ENCODE measurements around the gene NR2E1. TPM values are rescaled to one million over a fixed set of nuclear protein-coding genes. Genes with fewer than 3 reads are reported as not detected.

NR2E1 gene
- total RNA-seq, 1 experiment from 2014 or later, result not detected

- Histone ChIP-seq H3K27me3 (no peaks in the 10 kb centered on the region), H3K4me3 (no peak overlapping the region), H3K36me3 (no peaks in the 10 kb centered on the region), H3K9me3 (no peaks in the 10 kb centered on the region)
- DNase-seq, result no peak
Measured at GRCh38 chr6:108180266-108180665, 14.4 kb downstream of the NR2E1 start.

DNA sequence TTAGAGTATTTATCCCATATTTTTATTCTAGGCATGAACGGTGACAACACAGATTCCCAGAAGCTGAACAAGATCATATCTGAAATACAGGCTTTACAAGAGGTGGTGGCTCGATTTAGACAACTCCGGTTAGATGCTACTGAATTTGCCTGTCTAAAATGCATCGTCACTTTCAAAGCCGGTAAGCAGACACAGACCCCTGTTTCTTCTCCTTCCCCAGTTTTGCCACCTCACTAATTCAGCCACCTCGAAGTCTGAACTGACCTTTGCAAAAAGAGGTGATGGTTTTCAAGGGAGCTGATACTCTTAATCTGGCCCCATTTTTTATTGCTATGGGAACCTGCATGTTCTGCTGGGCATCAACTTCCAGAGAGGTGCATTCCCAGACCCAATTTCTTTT is 15.0 kb downstream of the NR2E1 start:
- H3K4me3 ChIP-seq, result no peak overlapping the region
- H3K27me3 ChIP-seq, result no peaks in the 10 kb centered on the region; the same call in 1 of the 2 replicates
- H3K9me3 ChIP-seq, result no peaks in the 10 kb centered on the region
- H3K36me3 ChIP-seq, result no peaks in the 10 kb centered on the region
- DNase-seq, result no peak

- Histone ChIP-seq H3K4me3 (no peak overlapping the region), H3K36me3 (no peaks in the 10 kb centered on the region), H3K27me3 (no peaks in the 10 kb centered on the region; the same call in 1 of the 2 replicates), H3K9me3 (no peaks in the 10 kb centered on the region)
- DNase-seq, result no peak
Measured at GRCh38 chr6:108186226-108186625, 20.4 kb downstream of the NR2E1 start.

DNA sequence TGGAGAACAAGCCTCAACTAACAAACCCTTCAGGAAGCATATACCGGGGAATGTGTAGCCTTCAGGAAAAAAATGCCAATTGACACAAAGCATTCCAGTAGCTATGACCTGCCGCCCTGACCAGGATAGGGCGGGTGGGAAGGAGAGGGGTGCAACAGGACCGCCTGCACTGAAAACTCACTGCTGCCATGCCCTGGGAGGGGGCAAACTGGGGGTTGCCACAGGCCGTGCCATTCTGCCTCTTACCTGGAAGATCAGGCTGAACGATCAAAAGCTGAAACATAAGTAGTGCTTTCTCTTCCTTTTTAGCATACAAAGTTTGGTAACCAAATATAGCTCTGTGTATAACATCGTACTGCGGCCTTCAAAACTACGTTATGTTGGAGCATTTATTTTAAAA is 21.7 kb downstream of the NR2E1 start:
- no peaks in the 10 kb centered on the region; the same call in 1 of the 2 replicates for H3K27me3 ChIP-seq
- no peak overlapping the region for H3K4me3 ChIP-seq
- no peaks in the 10 kb centered on the region for H3K36me3 ChIP-seq
- H3K9me3 ChIP-seq, result no peaks in the 10 kb centered on the region
- DNase-seq, result no peak

DNA sequence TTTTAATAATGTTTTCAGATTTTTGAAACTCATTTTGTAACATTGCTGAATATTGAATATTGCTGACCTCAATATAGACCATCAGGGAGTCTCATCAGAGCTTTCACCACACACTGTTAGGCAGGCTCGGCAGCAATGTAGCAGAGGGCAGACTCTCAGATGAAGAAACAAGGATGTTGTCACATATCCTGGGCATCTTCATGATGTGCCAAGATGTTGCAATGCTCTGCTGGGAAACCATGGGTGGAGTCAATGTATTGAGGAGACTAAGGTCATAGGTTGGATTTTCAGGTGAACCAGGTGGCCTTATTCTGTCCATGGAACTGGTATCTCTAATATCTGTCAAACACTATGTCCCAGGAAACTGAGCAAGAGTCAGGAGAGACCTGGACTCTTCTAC is 27.3 kb downstream of the NR2E1 start:
- H3K36me3 ChIP-seq, result no peaks in the 10 kb centered on the region
- no peaks in the 10 kb centered on the region for H3K9me3 ChIP-seq
- no peak overlapping the region for H3K4me3 ChIP-seq
- DNase-seq, result no peak
- no peaks in the 10 kb centered on the region for H3K27me3 ChIP-seq

DNA sequence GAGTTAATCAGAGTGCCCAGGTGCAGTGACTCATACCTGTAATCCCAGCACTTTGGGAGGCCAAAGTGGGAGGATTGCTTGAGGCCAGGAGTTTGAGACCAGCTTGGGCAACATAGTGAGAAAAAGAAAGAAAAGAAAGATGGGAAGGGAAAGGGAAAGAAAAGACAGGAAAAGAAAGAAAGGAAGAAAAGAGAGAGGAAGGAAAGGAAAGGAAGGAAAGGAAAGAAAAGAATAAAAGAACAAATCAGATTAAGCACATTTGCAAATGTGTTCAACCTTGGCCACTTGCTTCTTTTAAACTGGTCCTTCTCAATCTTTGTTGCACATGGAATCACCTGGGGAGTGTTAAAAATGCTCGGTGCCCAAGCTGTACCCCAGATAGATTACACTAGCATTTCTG is 28.0 kb downstream of the NR2E1 start:
- H3K36me3 ChIP-seq, result no peaks in the 10 kb centered on the region
- no peaks in the 10 kb centered on the region for H3K9me3 ChIP-seq
- DNase-seq, result no peak
- H3K4me3 ChIP-seq, result no peak overlapping the region
- no peaks in the 10 kb centered on the region for H3K27me3 ChIP-seq

- DNase-seq, result no peak
- no peak overlapping the region for H3K4me3 ChIP-seq
- H3K36me3 ChIP-seq, result no peaks in the 10 kb centered on the region
- no peaks in the 10 kb centered on the region for H3K9me3 ChIP-seq
- no peaks in the 10 kb centered on the region for H3K27me3 ChIP-seq
Measured at GRCh38 chr6:108194503-108194902, 28.7 kb downstream of the NR2E1 start.

DNA sequence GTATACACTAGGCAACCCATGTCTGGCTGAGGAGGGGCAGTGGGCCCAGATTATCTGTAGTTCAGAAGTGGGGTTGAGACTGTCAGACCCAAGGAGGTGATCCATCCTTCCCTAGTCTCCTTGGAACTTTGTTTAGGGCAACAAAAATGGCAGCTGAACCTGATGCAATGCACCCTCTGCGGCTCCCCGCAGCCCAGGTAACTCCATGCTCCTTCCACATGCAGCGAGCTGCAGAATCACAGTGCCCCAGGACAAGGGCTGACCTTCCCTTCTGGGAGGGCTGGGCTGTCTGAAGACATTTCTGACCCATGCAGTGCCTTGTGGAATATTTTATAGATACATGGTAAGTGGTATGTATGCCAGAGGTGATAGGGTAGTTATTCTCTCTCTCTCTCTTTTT is 29.4 kb downstream of the NR2E1 start:
- no peaks in the 10 kb centered on the region for H3K36me3 ChIP-seq
- DNase-seq, result no peak
- H3K4me3 ChIP-seq, result no peak overlapping the region
- no peaks in the 10 kb centered on the region for H3K27me3 ChIP-seq
- no peaks in the 10 kb centered on the region for H3K9me3 ChIP-seq

- H3K4me3 ChIP-seq, result no peak overlapping the region
- no peak for DNase-seq
- no peaks in the 10 kb centered on the region for H3K27me3 ChIP-seq
- H3K9me3 ChIP-seq, result no peaks in the 10 kb centered on the region
- H3K36me3 ChIP-seq, result no peaks in the 10 kb centered on the region; the same call in 1 of the 2 replicates
Measured at GRCh38 chr6:108198761-108199498, 33.1 kb downstream of the NR2E1 start.

DNA sequence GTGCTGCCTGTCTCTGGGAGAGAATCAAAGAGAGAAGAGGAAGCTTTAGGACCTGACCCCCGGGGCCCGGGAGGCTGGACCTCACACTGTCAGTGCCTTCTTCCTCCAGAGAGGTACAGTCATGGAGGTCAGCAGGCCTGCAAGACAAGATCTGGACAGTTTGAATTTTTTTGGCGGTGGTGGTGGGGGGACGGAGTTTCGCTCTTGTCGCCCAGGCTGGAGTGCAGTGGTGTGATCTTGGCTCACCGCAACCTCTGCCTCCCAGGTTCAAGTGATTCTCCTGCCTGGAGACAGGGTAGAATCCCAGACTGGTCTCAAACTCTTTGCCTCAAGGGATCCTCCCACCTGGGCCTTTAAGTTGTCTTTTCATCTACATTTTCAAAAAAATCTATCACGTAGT is 34.4 kb downstream of the NR2E1 start:
- no peaks in the 10 kb centered on the region for H3K9me3 ChIP-seq
- no peak for DNase-seq
- H3K36me3 ChIP-seq, result no peaks in the 10 kb centered on the region; the same call in 1 of the 2 replicates
- H3K4me3 ChIP-seq, result no peak overlapping the region
- H3K27me3 ChIP-seq, result no peaks in the 10 kb centered on the region

DNA sequence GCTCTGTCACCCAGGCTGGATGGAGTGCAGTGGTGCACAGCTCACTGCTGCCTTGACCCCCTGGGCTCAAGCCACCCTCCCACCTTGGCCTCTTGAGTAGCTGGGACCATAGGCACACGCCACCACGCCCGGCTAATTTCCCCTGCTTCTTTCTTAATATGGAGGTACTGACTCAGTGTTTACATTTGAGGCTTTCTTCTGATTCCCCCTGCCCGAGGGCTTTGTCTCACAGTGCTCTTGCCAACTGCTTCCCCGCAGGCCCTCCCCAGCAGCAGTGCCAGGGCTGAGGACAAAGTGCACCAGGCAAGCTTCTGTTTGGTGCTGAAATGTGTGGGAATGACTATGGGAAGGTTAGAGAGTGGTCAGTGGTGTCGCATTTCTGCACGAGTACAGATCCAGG is 34.8 kb downstream of the NR2E1 start:
- Histone ChIP-seq H3K27me3 (no peaks in the 10 kb centered on the region), H3K36me3 (no peaks in the 10 kb centered on the region; the same call in 1 of the 2 replicates), H3K4me3 (no peak overlapping the region), H3K9me3 (no peaks in the 10 kb centered on the region)
- DNase-seq, result peak; percentile 78

DNA sequence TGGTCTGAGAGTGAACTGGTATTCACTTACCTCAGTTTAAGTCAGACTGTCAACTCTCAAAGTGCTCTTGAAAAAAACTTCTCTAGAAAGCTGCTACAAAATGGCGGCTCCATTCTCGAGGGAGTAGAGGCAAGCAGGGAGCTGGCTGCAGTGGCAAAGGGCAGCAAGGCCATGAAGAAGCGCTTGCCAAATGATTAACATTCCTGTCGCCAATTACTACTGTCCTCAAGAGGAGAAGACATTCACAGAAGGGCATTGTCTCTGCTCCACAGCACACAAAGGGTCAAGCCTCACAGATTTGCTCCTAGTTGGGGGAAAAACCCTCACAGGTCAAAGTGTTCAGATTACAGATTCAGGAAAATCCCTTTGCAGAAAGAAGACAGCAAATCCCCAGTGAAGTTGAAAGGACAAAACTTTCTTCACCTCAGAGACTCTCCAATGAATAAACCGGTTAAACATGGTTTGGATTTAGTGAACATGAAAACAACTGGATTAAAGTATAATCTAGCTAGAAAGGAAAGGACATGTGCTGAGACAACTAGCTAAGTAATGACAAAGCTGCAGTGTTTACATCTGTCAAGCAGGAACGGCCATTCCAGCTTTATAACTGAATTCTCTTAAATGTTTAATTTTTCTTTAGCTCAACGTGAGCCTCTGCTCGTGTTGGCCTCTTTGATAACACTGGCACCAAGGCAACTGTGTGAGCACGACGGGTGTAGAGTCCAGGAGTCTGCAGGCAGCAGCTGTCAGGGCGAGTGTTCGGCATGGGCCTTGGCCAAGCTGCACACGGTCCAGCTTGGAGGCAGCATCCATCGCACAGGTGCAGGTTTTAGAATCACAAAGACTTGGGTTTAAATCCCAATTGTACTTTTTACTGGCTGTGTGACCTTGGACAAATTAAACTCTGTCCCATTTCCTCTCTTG is 37.6 kb downstream of the NR2E1 start:
- no peak for DNase-seq
- H3K36me3 ChIP-seq, result no peaks in the 10 kb centered on the region; the same call in 1 of the 2 replicates
- H3K27me3 ChIP-seq, result no peaks in the 10 kb centered on the region
- H3K4me3 ChIP-seq, result no peak overlapping the region
- H3K9me3 ChIP-seq, result no peaks in the 10 kb centered on the region

GRCh38 chr6:108207013-108207412 is 41.2 kb downstream of the NR2E1 start:
- Histone ChIP-seq H3K9me3 (no peaks in the 10 kb centered on the region), H3K36me3 (peaks cover 16% of the 10 kb centered on the region), H3K4me3 (no peak overlapping the region), H3K27me3 (no peaks in the 10 kb centered on the region)
- DNase-seq, result no peak

DNA sequence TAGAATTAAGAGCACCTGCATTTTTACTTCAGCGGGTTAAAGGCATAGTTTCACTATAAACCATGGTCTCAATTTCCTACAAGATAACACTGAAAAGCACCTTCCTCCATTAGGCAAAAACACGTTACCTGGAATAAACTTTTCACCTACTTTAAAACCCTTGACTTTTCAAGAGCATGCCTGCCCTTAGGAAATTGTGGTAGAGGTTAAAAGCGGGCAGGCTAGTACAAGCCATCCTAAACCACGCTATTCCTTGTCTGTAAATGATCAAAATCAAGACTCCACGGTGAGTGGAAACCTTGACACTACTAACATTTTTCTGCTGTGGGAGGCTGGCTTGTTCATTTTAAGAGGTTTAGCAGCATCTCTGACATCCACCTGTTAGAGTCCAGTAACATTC is 43.9 kb downstream of the NR2E1 start:
- DNase-seq, result no peak
- Histone ChIP-seq H3K27me3 (no peaks in the 10 kb centered on the region), H3K4me3 (no peak overlapping the region), H3K9me3 (no peaks in the 10 kb centered on the region), H3K36me3 (peaks cover 16% of the 10 kb centered on the region)

- H3K9me3 ChIP-seq, result no peaks in the 10 kb centered on the region
- peaks cover 16% of the 10 kb centered on the region for H3K36me3 ChIP-seq
- no peak overlapping the region for H3K4me3 ChIP-seq
- H3K27me3 ChIP-seq, result no peaks in the 10 kb centered on the region
- DNase-seq, result no peak
Measured at GRCh38 chr6:108210556-108210955, 44.7 kb downstream of the NR2E1 start.

GRCh38 chr6:108211671-108212070 is 45.8 kb downstream of the NR2E1 start:
- Histone ChIP-seq H3K27me3 (no peaks in the 10 kb centered on the region), H3K36me3 (peaks cover 16% of the 10 kb centered on the region), H3K4me3 (no peak overlapping the region), H3K9me3 (no peaks in the 10 kb centered on the region)
- no peak for DNase-seq

DNA sequence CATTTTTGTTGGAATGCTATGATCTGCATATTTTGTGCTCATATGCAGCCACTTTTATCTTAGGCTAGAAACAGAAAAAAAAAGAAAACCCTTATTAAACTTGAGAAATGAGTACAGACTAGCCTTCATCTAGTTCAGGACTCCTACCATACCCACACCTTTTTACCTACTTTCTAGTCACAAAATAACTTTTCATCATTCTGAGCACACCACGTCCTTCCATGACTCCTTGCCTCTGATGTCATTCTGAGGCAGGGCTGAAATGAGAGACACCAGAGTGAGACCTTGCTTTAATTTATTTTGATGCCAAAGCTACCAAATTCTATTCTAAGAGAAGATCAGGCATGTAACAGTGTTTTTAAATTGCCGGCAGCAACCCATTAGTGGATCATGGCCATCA is 56.2 kb downstream of the NR2E1 start:
- Histone ChIP-seq H3K27me3 (no peaks in the 10 kb centered on the region), H3K9me3 (no peaks in the 10 kb centered on the region), H3K36me3 (peaks cover 25% of the 10 kb centered on the region), H3K4me3 (no peak overlapping the region)
- DNase-seq, result no peak
